Dendritic cell treated with granulocyte-macrophage colony-stimulating factor and Interleukin-4, amounts not matched to agents 40 ng/mL and 50 ng/mL, for 4 days (primary cell): Measurements from ENCODE around the gene CCDC116.

Experiments
- H3K27ac Mint-ChIP-seq: one replicate; pipeline ENCODE4 v1.8.0; 2022; ENCODE audit warnings: mild to moderate bottlenecking, mixed read lengths
- H3K27me3 Mint-ChIP-seq: one replicate; pipeline ENCODE4 v1.8.0; 2022; ENCODE audit warnings: mild to moderate bottlenecking, mixed read lengths
- H3K36me3 Mint-ChIP-seq: one replicate; pipeline ENCODE4 v1.8.0; 2022; ENCODE audit warnings: low read depth, mixed read lengths
- H3K4me1 Mint-ChIP-seq: one replicate; pipeline ENCODE4 v1.8.0; 2022; ENCODE audit warnings: low read depth, mixed read lengths
- H3K4me3 Mint-ChIP-seq: one replicate; pipeline ENCODE4 v1.8.0; 2022; ENCODE audit warnings: mild to moderate bottlenecking, moderate library complexity, mixed read lengths
- H3K9me3 Mint-ChIP-seq: one replicate; pipeline ENCODE4 v1.8.0; 2022; ENCODE audit warnings: mixed read lengths
- intact Hi-C: fragments of 100-400 bp; cut with micrococcal nuclease; formaldehyde crosslinking; loops from one replicate; pipeline ENCODE4 v1.15.0; 2022

CCDC116 gene

DNA sequence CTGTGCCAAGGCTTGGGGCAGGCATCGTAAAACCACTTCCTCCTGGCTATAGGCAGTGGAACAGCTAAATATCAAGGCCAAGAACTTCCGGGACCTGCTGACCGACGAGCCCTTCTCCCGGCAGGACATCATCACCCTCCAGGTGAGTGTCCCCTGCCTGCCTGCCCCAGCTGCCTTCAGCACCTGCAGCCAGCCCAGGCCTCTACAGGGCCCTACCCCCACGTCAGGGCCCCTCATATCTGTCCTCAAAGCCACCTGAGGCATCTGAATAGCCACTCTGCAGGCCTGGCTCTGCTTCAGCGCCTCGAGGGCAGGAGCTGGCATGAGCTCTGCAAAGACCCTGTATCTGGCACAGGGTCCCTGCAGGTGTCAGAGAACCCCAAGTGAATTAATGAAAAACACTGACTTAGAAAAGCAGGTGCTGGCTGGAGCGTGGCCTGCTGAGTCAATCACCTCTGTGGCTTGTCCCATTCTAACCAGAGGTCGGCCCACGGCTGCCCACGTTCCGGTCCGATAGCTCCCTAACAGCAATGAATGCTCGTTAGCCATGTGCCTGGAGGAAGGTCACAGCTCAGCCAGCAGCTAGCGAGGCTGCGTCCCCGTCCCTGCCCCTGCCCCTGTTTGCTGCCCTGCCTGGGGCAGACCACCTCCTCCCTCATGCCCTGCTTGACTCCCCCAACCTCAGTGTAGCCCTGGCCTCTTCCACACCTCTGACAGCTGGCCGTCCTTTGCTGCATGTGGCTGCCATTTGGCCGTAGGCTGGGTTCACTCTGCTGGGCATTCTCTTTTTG, 50.0 kb downstream of the CCDC116 start:
- no peaks in the 10 kb centered on the region for H3K27me3 Mint-ChIP-seq
- no peaks in the 10 kb centered on the region for H3K4me1 Mint-ChIP-seq
- intact Hi-C loops, result no loop called here

DNA sequence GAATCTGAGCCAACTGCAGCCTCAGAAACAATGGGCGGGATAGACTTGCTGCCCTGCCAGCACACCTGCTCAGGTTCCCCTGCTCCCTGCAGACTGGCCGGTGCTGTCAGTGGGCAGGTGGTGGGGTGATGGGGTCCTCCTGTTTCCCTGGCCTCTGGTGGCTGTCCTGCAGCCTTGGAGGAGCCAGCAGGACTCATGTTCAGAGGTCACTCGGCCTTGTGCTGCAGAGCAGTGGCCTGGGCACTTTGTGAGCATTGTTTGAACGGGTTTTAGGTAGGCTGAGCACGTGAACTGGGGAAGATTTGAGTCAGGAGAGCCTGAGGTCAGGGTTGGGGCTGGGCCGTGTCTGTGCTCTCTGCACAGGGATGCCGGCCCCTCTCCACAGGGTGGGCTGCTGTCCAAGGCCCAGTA, 50.8 kb downstream of the CCDC116 start:
- no peaks in the 10 kb centered on the region for H3K9me3 Mint-ChIP-seq
- no peaks in the 10 kb centered on the region for H3K27me3 Mint-ChIP-seq
- no peaks in the 10 kb centered on the region for H3K4me1 Mint-ChIP-seq
- no peak overlapping the region for H3K4me3 Mint-ChIP-seq
- peaks cover 99% of the 10 kb centered on the region for H3K36me3 Mint-ChIP-seq
- intact Hi-C loops, result no loop called here
- no peak overlapping the region for H3K27ac Mint-ChIP-seq

More for the DNA sequence above, 50.0 kb downstream of the CCDC116 start:
- H3K4me3 Mint-ChIP-seq, result no peak overlapping the region
- H3K9me3 Mint-ChIP-seq, result no peaks in the 10 kb centered on the region
- no peak overlapping the region for H3K27ac Mint-ChIP-seq
- peaks cover 99% of the 10 kb centered on the region for H3K36me3 Mint-ChIP-seq

DNA sequence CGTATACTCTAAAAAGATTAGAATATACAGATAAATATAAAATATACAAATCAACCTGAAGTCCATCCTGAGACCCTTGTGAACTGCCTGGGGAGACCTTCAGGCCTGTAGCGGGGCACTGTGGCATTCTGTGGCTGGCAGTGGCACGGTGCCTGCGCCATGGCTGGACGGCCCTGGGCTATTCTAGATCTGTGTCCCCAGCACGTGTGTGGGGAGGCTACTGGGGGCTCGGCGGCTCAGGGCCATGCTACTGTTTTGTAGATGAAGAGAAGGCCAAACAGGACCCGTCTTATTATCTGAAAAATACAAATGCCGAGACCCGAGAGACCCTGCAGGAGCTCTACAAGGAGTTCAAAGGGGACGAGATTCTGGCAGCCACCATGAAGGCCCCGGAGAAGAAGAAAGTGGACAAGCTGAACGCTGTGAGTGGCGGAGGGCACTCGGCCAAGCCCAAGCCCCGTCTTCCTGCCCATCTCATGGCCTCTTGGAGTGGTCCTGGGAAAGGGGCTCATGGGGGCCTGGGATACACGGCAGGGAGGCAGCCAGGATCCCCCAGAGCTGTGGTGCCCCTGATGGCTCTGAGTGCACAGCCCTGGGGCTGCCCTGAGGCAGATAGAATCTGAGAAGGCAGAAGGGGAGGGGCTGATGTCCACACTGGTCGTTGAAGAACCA, 52.1 kb downstream of the CCDC116 start:
- Mint-ChIP-seq H3K36me3 (peaks cover 99% of the 10 kb centered on the region), H3K27me3 (no peaks in the 10 kb centered on the region), H3K4me3 (no peak overlapping the region), H3K9me3 (no peaks in the 10 kb centered on the region), H3K4me1 (no peaks in the 10 kb centered on the region), H3K27ac (peak overlapping the region; percentile 37)
- intact Hi-C loops, result no loop called here

DNA sequence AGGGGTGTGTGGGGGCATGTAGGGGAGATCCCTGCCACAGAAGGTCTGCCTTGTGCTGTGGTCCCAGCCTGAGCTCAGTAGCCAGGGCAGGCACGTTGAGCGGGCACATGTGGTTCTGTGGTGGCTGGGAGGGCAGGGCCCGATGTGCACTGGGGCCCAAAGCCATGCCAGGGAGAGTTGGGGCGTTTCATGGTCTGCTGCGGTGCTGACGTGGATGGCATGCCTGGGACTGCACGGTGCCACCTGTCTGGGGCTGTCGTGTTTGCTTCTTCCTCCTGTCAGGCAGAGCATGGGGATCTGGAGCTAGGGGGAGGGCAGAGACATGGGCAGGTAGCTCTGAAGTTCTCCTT, 52.6 kb downstream of the CCDC116 start:
- Mint-ChIP-seq H3K27me3 (no peaks in the 10 kb centered on the region), H3K4me3 (no peak overlapping the region), H3K27ac (peak overlapping the region; percentile 37), H3K9me3 (no peaks in the 10 kb centered on the region), H3K36me3 (peaks cover 100% of the 10 kb centered on the region), H3K4me1 (no peaks in the 10 kb centered on the region)
- intact Hi-C loops, result no loop called here

DNA sequence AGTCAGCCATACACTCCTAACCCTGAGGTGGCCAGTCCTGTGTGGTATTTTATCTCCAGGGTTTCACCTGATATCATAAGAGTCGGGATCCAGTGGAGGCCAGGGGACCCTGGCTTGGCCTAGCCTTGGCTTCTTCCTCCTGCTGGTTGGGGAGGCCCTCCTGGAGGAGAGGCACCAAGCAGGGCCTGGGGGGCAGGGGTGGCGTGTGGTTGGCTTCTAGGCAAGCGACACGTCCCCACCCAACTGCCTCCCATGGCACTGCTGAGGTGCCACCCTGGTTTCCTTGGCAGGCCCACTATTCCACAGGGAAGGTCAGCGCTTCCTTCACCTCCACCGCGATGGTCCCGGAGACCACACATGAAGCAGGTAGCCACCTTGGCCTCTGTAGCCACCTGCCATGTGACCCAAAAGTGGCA, 53.6 kb downstream of the CCDC116 start:
- H3K9me3 Mint-ChIP-seq, result no peaks in the 10 kb centered on the region
- H3K4me1 Mint-ChIP-seq, result no peaks in the 10 kb centered on the region
- no peak overlapping the region for H3K27ac Mint-ChIP-seq
- peaks cover 100% of the 10 kb centered on the region for H3K36me3 Mint-ChIP-seq
- H3K27me3 Mint-ChIP-seq, result no peaks in the 10 kb centered on the region
- intact Hi-C loops, result no loop called here
- no peak overlapping the region for H3K4me3 Mint-ChIP-seq
